HG03460 (cell line): ENCODE measurements around the gene DRC1.

Experiments
- ATAC-seq: cut with Tn5 transposase; IDR thresholded peaks from one replicate; pipeline ENCODE4 v1.9.1; 2021; ENCODE audit not compliant: unreplicated experiment

The DRC1 gene

DNA sequence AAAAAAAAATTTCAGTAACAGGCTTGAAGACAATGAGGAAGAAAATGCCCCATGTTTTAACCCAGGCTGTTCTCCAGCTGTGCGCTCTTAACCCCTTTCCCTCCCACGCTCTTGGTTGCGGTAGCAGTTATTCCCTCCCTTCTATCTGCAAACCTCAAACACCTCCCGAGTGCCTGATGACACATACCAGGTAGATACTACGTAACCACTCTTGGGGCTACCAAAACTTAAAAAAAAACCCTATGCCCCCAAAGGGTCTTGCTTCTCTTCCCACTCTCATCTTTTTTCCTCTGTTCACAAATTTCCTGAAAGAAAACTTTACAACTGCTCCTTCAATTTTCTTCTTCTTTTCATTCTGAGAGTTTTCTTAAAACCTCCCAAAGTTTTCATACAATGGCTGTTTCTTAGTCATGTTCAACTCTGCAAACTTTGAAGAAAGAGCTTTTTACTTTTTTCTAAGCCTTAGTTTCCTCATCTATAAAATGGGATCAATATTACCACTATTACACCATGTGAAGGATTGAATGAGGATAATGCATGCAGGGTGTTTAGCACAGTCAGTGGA is 4.9 kb upstream of the DRC1 start:
- no peak for ATAC-seq

DNA sequence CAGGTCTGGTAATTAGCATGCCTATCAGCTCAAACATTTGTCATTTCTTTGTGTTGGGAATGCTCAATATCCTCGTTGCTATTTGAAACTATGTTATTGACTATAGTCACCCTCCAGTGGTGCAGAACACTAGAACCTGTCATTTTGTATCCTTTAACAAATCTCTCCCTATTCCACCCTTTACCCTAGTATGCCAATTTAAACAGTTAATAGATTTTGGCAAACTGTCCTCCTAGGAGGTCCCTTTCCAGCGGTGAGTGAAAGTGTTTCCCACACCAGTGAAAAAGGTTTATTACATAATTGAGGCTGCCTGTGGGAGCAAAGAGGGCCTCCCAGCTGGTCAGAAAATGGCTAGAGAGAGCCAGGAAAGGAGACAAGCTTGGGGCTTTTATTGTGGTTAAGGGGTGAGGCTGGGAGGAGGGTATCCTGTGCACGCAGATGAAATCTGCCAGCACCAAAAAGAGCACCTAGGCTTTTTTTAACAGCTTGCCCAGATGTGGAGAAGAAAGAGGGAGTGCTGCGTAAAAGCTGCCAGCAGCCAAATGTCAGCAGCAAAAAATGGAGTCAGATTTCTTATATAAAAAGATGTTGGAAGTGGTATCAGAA is 1.8 kb upstream of the DRC1 start:
- no peak for ATAC-seq

- no peak for ATAC-seq
These were observed 997 bp upstream of the DRC1 start for GRCh38 chr2:26400723-26401122.

GRCh38 chr2:26407526-26407925 is 5.8 kb downstream of the DRC1 start:
- no peak for ATAC-seq

DNA sequence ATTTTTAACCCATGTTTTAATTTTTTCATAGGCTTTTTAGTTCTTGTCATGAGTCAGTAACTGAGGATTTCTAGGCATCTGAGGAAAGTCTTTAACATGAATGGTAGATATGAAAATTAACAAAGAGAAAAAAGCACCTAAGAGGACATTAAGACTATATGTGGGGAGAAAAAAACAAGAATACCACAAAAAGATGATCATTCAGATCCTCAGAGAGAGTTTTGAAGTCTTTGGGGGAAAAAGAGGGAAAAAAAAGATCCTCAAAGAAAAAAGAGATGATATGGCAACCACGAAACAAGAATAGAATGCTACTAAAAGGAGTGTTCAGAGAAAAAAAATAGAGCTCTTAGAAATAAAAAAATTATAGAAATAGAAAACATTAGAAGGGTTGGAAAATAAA is 8.1 kb downstream of the DRC1 start:
- no peak for ATAC-seq

GRCh38 chr2:26410764-26411243 is 9.1 kb downstream of the DRC1 start:
- no peak for ATAC-seq

DNA sequence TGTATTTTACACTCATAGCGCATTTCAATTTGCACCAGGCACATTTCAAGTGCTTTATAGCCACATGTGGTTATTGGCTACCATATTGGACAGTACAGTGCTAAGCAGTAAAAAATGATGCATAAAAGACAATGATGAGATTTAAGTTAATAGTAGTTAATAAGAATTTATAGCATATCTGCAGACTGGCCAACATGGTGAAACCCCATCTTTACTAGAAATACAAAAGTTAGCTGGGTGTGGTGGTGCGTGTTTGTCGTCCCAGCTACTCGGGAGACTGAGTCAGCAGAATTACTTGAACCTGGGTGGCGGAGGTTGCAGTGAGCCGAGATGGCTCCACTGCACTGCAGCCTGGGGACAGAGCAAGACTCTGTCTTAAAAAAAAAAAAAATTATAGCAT is 9.7 kb downstream of the DRC1 start:
- no peak for ATAC-seq

DNA sequence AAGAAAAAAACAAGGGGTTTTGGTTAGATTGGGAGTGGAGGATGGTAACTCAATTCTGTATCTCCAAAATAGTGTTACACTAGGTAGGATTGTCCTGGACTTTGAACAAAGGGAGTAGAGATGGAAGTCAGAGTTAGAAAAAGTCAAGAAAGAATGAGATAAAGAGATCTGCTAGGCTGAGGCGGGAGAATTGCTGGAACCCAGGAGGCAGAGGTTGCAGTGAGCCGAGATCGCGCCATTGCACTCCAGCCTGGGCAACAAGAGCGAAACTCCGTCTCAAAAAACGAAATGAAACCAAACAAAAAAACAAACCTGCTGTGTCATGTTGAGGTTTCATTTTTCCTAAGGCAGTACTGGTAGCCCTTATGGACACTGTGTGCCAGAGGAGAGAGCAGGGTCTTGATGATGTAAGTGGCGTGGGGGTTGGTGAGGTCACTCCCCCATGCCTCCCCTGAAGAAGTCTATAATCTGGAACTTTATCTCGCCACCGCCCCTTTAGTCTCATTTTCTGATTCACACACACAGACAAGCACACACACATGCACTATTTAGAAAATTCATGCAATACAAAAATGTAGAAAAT is 10.5 kb downstream of the DRC1 start:
- ATAC-seq = no peak

DNA sequence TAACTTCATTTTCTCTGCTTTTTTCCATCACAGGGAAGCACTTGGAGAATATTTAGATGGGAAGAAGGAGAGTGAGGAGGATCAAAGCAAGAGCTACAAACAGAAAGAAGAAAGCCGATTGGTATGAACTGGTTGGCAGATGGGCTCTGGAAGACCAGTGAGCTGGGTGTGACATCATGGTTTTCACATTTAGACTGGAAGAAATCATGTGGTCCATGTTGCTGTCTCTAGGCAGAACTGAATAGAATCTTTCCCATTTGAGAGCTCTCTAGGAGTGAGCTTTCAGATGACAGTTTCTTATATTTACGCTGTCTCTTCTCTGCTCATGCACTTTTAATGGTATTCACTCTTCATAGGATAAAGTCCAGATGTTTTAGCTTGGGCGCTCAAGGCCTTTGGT is 12.6 kb downstream of the DRC1 start:
- ATAC-seq = no peak

GRCh38 chr2:26421961-26422360 is 20.2 kb downstream of the DRC1 start:
- ATAC-seq = no peak

DNA sequence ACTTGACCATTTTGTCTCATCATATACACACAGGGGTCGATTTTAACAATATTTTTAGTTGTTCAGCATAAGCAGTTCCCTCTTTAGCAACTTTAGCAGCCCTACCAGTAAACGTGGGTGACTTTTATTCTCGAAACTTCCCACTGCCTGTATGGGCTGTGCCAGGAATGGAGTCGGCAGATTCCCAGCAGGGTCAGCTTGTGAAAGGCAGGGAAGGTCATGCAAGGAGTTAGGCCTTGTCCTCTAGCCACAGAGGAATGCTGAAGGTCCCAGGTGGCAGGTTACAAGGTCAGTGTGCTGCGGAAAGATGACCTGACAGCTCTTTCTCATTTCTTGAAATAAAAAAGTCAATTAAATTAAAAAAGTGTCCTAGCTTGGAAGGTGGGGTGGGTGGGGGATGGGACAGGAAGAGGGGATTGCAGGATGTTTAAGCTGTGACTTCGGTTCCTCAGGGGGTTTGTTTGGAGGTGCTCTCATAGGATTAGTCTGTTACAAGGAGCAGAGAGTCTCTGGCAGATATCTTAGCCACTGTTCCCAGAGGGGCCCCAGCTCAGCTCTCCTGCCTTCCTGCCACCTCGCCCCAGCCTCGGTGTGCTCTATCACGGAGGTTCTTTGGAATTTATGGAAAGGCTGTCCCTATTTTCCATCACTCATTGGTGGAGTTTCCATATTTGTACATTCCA is 21.4 kb downstream of the DRC1 start:
- no peak for ATAC-seq

GRCh38 chr2:26423750-26424149 is 22.0 kb downstream of the DRC1 start:
- no peak for ATAC-seq

GRCh38 chr2:26424221-26424620 is 22.5 kb downstream of the DRC1 start:
- ATAC-seq = no peak

DNA sequence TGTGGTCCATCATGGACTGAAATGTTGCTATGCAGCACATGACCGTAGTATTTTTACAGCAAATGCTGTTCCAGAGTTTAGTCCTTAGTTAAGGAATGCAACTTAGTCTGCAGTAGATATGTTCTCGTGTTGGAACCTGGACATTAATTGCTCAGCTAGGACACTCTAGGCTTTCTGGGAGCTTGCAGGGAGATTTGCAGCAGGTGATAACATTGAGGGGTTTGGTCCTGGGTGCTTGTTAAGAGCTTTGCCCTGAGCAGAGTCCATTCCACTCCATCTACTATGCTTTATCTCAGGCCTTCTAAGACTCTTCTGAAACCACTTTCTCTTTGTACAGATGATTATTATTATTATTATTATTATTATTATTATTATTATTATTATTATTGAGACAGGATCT is 27.1 kb downstream of the DRC1 start:
- no peak for ATAC-seq

DNA sequence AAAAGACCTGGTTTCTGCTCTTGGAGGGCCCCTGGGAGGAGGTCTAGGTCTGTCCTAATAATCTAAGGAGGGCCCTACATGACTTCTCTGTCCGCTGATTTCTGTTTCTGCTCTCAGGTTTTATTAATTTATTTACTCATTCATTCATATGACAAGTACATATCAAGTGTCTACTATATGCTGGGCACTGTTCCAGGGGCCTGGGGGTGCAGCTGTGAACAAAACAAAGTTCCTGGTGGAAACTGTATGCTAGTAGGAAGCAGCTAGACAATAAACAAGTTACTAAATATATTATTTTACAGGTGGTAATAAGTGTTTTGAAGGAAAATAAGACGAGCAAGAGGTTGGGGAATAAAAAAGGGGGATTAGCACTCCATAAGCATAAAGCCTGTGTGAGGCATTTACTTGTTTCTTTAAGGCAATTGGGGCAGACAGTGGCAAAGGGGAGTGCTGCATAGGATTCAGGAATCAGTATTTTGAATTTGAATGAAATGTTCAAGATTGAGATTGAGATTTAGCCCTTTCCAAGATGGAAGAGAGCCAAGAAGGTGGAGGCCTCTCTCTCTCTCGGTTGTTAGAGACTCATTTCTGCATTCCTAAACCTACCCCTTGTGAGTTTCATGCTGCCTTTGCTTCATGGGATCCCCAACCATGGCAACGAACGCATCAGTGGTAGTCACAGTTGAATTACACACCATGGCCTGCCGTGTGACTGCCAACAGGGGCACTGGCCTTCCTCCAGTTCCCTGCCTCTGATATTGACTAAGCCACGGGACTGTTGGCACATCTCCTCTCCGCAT is 28.3 kb downstream of the DRC1 start:
- no peak for ATAC-seq

- no peak for ATAC-seq
These were observed 29.1 kb downstream of the DRC1 start for GRCh38 chr2:26430826-26431225.

DNA sequence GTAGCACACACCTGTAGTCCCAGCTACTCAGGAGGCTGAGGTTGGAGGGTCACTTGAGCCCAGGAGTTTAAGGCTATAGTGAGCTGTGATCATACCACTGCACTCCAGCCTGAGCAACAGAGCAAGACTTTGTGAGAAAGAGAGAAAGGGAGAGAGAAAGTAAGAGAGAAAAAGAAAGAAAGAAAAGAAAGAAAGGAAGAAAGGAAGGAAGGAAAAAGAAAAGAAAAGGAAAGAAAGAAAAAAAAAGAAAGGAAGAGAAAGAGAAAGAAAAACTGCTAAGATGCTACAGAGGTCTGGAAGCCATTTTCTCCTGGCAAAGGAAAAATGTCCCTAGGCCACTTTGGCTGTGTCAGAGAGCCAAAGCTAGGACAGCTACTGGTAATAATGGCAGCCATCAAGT is 30.6 kb downstream of the DRC1 start:
- ATAC-seq = no peak

- no peak for ATAC-seq
These were observed 31.1 kb downstream of the DRC1 start for GRCh38 chr2:26432859-26433258.

- no peak for ATAC-seq
These were observed 33.4 kb downstream of the DRC1 start for GRCh38 chr2:26435106-26435505.

DNA sequence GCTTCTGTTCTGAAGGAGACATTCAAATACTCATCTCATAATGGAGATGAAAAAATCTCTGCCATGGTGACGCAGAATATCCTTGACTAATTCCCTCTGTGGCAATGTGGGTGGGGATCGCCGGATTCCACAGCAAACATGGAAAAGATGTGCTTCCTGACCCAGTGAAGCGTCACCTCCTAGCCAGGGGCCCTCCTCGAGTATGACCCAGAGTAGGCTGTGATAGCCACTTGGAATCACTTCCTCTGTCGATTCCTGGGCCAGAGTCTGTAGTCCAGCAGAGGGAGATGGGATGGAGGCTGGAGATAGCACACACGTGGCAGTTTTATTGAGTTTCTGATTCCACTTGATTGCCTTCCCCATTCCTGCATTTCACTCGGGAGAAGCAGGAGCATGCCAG is 36.8 kb downstream of the DRC1 start:
- ATAC-seq = no peak

DNA sequence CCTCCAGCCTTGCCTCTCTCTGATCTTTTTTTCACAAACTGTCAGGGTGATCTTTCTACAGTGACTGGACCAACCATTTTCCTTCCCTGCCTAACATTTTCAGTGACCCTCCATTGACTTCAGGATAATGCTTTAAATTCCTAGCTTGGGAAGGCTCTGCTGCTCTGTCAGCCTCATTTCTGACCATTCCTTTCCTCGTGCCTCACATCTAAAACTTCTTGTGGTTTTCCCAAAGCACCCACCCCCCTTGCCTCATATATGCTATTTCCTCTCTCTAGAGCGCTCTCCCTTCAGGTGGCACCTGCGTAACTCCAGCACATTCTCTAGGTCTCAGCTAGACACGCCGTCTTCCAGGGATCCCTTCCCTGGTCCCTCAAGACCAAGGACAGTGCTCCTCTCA is 37.2 kb downstream of the DRC1 start:
- no peak for ATAC-seq
